SJCRH30 (cell line): Measurements from ENCODE around the gene MCM3AP. TPM values are rescaled to one million over a fixed set of nuclear protein-coding genes. Genes with fewer than 3 reads are reported as not detected.

ENCODE experiments used
- DNase-seq, 2 experiments: peaks; one replicate each; pipeline ENCODE4 v3.0.0-alpha.2; 2015 to 2020
- H3K27ac ChIP-seq: fragments of 250-450 bp; sonication (Bioruptor Pico); 2 replicates; pipeline ENCODE4 v1.5.1; 2020; ENCODE audit warnings: mild to moderate bottlenecking, moderate library complexity
- H3K27me3 ChIP-seq: fragments of 250-450 bp; sonication (Bioruptor Pico); 2 replicates; pipeline ENCODE4 v1.5.1; 2020; ENCODE audit warnings: mild to moderate bottlenecking, moderate library complexity
- H3K36me3 ChIP-seq: fragments of 250-450 bp; sonication (Bioruptor Pico); 2 replicates; pipeline ENCODE4 v1.5.1; 2020; ENCODE audit warnings: mild to moderate bottlenecking, moderate library complexity
- H3K4me1 ChIP-seq: fragments of 250-450 bp; sonication (Bioruptor Pico); 2 replicates; pipeline ENCODE4 v1.5.1; 2020; ENCODE audit warnings: mild to moderate bottlenecking, moderate library complexity
- H3K4me3 ChIP-seq: fragments of 250-450 bp; sonication (Bioruptor Pico); 2 replicates; pipeline ENCODE4 v1.5.1; 2020; ENCODE audit warnings: mild to moderate bottlenecking, moderate library complexity
- H3K9me3 ChIP-seq: fragments of 250-450 bp; sonication (Bioruptor Pico); replicated peaks from 2 replicates; pipeline ENCODE4 v1.5.1; 2020; ENCODE audit warnings: mild to moderate bottlenecking, moderate library complexity
- total RNA-seq: library from RNA; depleted of rRNA; stranded (reverse); fragments of >200 nt; shearing (Covaris generic); gene quantifications from 2 replicates; pipeline ENCODE4 v1.2.3, GENCODE V29; 2014

The MCM3AP gene
- total RNA-seq, 1 experiment from 2014 or later, result 49.2 TPM

DNA sequence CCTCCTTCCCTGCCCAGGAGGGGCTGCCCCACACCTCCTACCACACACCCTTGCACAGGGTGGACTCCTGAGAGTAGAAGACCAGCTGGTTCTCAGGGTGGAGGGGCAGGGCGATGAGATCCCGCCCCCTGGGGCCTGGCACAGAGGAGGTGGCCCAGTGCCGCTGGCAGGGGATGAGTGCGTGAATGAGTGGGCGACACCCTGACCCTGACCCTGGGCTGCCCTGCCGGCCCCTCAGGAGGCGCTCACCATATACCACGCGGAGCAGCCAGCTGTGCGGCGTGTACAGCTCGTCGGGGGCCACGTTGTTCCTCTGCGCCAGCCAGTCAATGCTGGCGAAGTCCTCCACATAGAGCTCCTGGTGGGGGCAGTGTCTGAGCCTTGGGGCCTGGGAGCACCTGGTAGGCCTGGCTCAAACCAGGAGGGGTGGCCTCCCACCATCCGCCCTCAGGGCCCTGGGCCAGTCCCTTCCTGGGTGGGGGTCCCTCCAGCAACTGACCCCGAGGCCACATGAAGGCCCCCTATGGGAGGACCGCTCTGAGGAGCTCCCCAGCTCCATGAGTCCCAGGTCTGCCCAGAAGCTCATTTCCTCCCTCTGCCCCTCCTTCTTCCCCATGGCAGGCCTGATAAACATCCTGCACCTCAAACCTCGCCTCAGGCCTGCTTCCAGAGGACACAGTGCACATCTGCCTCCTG lies 69.8 kb downstream of the MCM3AP start:
- 0 out of 2 replicates have a peak, but pooled peaks cover 5% of the 10 kb centered on the region for H3K36me3 ChIP-seq

DNA sequence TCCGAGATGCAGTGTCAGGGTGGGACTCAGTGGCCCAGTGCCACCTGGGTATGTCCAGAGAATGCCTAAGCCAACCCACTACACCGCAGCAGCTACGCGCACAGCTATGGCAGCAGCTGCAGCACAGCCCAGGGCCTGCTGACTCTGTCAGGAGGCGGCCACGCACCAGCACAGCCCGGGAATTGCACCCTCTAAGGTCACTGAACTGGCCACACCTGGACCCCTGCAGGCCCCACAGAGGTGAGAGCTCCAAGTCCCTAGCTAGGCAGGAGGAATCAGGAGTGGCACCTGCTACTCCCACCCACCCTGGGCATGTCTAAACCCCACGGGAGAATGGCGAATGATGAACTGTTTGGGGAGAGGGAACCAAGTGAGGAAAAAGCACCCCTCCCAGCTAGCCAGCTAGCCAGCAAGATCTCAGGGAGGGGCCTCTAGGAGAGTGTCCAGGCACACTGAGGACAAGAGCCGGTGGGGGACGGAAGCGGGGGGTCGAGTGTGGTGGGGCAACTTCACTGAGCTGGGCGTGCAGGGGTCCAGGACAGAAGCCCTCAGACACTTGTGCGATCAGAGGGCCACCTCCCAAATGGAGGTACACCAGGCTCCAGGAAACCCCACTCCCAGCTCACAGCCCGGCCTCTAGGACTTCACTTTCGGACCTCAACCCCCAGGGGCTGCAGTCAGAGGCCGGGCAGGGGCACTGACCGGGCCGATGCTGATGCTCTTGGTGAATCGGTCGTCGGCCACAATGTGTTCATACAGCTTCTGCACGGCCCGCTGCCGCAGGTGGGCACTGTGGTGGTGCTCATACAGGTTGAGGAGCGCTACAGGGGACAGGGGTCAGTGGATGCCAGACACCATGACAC lies 70.7 kb downstream of the MCM3AP start:
- Histone ChIP-seq H3K27me3 (no peaks in the 10 kb centered on the region), H3K36me3 (0 out of 2 replicates have a peak, but pooled peaks cover 2% of the 10 kb centered on the region), H3K9me3 (no peaks in the 10 kb centered on the region), H3K4me3 (no peak overlapping the region), H3K27ac (no peak overlapping the region), H3K4me1 (no peaks in the 10 kb centered on the region)
- DNase-seq, result no peak

More for the DNA sequence above, 69.8 kb downstream of the MCM3AP start:
- Histone ChIP-seq H3K9me3 (no peaks in the 10 kb centered on the region), H3K27ac (no peak overlapping the region), H3K27me3 (no peaks in the 10 kb centered on the region), H3K4me3 (no peak overlapping the region), H3K4me1 (no peaks in the 10 kb centered on the region)
- DNase-seq, result no peak

DNA sequence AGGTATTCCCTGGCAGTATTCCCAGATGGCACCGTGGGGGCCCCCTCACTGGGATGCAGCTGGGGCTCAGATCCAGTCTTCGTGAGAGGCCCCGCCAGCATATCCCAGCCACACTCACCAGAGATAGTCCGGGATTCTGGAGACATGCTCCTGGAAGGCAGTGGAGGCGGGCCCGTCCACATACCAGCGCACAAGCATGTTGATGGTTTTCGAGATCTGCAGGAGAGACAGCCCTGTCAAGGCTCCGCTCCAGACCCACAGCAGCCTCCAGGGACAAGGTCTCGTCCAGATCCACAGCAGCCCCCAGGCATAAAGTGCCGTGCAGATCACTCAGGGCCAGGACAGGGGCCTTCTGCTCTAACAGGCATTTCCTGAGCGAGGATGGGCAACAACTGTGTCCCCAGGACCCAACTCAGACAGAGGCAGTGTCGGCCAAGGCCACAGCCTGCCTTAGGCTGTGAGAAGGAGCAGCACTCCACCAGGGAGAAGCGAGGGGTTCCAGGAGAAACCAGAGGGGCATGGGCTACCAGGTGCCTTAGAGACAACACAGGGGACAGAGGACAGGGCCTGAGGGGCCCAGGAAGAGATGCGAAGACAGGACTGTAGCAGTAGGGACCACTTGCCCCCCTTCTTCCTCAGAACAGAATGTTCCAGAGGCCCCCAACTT lies 71.7 kb downstream of the MCM3AP start:
- H3K36me3 ChIP-seq, result no peaks in the 10 kb centered on the region
- no peaks in the 10 kb centered on the region for H3K9me3 ChIP-seq
- H3K4me3 ChIP-seq, result no peak overlapping the region
- H3K27ac ChIP-seq, result no peak overlapping the region
- DNase-seq, result no peak
- no peaks in the 10 kb centered on the region for H3K27me3 ChIP-seq
- H3K4me1 ChIP-seq, result peaks cover 1% of the 10 kb centered on the region

DNA sequence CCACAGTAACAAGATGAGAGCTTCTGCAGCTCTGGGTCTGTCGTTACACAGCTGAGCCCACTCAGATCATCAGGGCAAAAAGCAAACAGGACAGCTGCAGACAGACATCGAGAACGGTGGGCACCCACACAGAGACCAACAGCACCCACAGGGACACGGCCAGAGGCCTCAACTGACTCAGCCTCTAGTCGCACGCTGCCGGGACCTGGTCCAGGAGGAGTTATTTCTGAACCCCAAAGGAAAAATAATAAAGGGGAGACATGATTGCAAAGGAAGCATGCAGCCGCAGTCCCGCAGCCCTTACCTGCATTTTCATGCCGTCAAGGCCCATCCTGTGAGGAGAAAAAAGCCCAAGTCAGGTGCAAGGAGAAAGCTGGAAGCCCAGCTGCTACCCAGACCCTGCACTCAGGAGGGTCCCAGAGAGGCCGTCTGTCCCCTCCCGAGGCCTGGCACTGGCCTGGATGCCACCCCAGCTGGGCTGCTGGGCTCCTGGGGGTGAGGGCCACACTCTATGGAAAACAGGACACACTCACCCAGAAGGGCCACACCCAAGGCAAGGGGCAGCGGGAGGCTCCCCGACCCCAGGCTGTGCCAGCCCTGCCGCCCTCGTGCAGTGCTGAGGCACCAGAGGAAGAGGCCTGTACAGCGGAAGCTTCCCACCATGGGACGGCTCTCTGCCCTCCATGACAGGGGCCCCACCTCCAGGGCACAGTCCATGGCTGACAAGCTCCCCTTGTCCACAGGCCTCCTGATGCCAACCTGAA lies 72.5 kb downstream of the MCM3AP start:
- no peak overlapping the region for H3K27ac ChIP-seq
- no peak overlapping the region for H3K4me3 ChIP-seq
- no peak for DNase-seq
- no peaks in the 10 kb centered on the region for H3K36me3 ChIP-seq
- H3K27me3 ChIP-seq, result no peaks in the 10 kb centered on the region
- H3K4me1 ChIP-seq, result peaks cover 10% of the 10 kb centered on the region
- H3K9me3 ChIP-seq, result no peaks in the 10 kb centered on the region

DNA sequence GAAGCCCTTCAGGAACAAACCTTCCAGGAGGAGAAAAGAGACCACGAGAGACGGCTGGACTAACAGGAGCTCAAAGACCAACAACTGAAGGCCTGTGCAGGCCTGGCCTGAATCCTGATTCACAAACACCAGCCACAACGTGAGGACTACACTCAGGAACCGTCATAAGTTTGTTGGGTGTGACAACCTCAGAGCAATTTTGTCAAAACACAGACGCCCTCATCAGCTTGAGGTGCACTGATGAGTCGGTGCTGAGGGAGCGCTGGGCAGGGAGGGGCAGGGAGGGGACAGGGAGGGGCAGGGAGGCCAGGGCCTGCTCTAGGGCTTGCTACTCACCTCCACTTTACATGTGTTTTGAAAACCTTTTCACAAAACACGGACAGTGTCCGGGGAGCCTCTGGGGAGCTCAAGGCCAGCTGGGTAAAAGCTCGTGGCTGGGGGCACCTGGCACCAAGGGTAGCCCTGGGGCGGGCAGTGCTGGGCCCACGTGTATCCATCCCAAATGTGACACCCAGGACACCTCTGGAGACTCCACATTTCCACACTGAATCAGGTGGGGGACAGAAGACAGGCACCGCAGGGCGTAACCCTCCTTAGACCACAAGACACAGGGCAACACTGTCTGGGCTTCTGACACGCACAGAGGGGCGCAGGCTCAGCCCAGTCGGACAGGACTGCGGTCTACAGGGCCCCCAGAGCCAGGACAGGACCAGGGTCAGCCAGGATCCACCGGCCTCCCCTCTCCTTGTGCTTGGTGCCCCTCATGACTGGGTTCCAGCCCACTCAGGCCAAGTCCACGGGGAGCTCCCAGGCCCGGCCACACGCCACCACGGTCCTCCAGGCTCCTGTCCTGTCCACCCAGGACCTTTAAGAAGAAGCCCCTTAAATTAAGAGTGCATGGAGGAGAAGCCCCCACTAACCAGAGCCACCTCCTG lies 73.4 kb downstream of the MCM3AP start:
- H3K27ac ChIP-seq, result no peak overlapping the region
- H3K9me3 ChIP-seq, result no peaks in the 10 kb centered on the region
- no peaks in the 10 kb centered on the region; the same call in 1 of the 2 replicates for H3K36me3 ChIP-seq
- no peak for DNase-seq
- H3K27me3 ChIP-seq, result no peaks in the 10 kb centered on the region
- H3K4me1 ChIP-seq, result peaks cover 18% of the 10 kb centered on the region
- no peak overlapping the region for H3K4me3 ChIP-seq

DNA sequence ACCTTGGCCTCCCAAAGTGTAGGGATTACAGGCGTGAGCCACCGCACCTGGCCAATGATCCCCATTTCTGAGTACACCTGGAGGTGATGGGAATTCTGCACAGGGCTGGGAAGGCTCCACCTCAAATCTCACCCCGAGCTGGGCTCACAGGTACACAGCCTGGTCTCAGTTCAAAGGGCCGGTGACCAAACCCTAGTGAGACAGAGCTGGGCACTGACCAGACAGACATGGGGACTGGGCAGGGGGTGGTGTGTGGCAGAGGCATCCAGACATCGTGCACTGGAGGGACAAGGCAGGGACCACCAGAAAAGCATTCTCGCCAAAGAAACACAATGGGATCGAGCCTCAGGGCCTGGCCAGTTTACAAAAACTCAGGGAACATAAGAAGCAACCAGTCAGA lies 74.0 kb downstream of the MCM3AP start:
- H3K4me1 ChIP-seq, result peaks cover 19% of the 10 kb centered on the region
- H3K36me3 ChIP-seq, result no peaks in the 10 kb centered on the region; the same call in 1 of the 2 replicates
- no peaks in the 10 kb centered on the region for H3K9me3 ChIP-seq
- no peaks in the 10 kb centered on the region for H3K27me3 ChIP-seq
- no peak overlapping the region for H3K27ac ChIP-seq
- no peak overlapping the region for H3K4me3 ChIP-seq
- no peak for DNase-seq

DNA sequence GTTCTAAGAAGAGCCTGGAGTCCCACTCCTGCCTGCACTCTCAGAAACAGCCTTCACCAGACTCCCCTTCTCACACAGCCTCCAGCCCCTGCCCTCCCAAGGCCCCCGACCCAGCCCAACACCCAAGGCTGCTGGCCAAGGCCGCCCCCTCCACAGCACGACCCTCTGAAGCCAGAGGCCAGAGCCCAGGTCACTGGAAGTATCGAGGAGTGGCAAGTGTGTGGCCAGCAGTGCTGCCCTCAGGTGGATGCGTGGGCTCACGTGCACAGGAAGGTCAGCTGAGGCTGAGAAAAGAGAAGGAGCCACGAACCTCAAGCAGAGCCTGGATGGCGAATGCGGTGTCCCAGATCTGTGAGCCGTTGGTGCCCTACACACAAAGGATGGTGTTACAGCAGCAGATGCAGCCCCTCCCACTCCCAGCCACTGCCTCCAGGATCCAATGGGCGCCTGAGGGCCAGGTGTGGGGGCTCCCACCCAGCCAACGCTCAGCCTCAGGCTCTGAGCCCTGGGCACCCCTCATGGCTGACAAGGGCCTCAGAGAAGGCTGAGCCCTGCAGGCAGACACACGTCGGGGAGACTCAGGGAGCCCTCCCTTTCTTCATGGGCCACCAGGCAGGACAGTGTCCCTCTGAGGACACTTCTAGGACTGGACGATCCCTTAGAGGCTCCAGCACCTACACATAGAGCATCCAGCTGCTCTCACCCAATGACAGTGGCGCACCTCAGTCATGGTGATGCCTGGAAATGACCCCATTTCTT lies 74.9 kb downstream of the MCM3AP start:
- no peak overlapping the region for H3K27ac ChIP-seq
- no peaks in the 10 kb centered on the region; the same call in 1 of the 2 replicates for H3K36me3 ChIP-seq
- DNase-seq, result no peak
- peaks cover 19% of the 10 kb centered on the region for H3K4me1 ChIP-seq
- H3K9me3 ChIP-seq, result no peaks in the 10 kb centered on the region
- no peak overlapping the region for H3K4me3 ChIP-seq
- H3K27me3 ChIP-seq, result no peaks in the 10 kb centered on the region

DNA sequence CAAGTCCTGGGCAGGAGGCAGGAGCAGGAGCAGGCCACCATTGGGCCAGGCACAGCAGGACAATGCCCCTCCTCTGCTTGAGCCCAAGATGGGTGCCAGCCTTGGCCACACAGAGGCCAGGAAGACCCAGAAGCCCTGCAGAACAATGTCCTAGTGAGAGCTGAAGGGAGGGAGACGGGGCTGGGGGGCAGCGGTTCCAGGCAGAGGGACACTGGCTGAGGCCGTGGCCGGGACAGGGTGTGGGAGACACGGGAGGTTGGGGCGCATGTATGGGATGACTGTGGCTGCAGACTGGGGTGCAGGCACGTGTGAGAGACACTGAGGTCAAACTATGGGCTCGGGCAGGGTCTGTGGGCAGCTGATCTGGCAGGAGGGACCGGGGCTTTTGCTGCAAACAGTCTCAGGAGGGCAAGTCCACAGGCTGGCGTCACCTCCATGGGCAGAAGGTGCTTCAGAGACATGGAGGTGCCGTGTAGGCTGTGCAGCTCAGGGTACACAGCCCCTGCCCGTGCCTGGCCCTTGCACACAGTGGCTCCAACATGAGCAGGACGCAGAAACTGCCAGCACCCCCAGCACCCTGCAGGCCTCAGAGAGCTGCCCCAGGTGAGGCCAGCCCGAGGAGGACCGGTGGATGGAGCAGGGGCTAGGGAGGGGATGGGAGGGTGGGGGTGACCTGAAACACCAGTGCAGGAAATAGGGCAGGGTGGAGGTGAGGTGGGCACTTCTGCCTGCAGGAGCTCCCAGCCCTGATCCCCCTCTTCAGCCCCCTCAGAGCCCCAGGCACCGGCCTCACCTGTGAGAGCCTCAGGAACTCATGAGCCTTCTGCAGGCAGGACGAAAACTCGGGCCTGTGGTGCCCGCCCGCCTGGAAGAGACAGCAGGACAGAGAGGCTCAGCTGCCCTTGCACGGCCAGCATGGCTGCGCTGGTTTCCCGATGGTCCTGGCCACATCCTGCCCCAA lies 76.4 kb downstream of the MCM3AP start:
- Histone ChIP-seq H3K36me3 (peaks cover 3% of the 10 kb centered on the region; the same call in 1 of the 2 replicates), H3K27ac (peak overlapping the region; percentile 80), H3K4me1 (peaks cover 19% of the 10 kb centered on the region), H3K4me3 (no peak overlapping the region), H3K9me3 (no peaks in the 10 kb centered on the region), H3K27me3 (no peaks in the 10 kb centered on the region)
- DNase-seq, result no peak

DNA sequence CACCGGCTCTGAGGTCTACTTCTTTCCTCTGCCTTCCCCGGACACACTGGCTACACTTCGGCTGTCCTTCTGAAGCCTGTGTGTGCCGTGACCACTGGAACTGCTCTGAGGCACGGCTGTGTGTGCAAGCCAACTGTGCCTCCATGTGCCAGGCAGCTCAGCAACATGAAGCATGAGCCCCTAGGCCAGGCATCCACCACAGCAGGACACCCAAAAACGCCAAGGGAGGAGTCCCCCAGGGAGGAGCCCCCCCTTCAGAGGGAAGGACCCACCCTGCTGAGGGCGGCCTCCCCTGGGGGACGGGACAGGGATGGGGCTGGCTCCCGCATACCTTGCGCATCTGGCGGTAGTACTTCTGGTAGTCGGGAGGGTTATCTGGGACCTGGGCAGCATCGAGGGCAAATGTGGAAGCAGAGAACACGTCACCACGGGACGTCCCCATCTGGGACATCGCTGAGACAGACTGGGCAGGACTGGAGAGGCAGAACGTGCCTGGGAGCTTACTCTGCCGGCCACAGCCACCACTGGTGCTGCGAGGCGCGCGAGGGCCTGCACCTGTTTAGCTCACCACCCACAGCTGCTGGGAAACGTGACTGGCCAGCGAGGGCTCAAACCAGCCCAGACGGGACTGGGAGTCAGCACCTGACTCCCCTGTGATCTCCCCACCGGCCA lies 77.4 kb downstream of the MCM3AP start:
- H3K27me3 ChIP-seq, result no peaks in the 10 kb centered on the region
- no peak overlapping the region for H3K4me3 ChIP-seq
- no peaks in the 10 kb centered on the region for H3K9me3 ChIP-seq
- peak overlapping the region; percentile 80 for H3K27ac ChIP-seq
- DNase-seq, result peak; percentile 61 to 70
- H3K4me1 ChIP-seq, result peaks cover 19% of the 10 kb centered on the region
- peaks cover 3% of the 10 kb centered on the region; the same call in 1 of the 2 replicates for H3K36me3 ChIP-seq

DNA sequence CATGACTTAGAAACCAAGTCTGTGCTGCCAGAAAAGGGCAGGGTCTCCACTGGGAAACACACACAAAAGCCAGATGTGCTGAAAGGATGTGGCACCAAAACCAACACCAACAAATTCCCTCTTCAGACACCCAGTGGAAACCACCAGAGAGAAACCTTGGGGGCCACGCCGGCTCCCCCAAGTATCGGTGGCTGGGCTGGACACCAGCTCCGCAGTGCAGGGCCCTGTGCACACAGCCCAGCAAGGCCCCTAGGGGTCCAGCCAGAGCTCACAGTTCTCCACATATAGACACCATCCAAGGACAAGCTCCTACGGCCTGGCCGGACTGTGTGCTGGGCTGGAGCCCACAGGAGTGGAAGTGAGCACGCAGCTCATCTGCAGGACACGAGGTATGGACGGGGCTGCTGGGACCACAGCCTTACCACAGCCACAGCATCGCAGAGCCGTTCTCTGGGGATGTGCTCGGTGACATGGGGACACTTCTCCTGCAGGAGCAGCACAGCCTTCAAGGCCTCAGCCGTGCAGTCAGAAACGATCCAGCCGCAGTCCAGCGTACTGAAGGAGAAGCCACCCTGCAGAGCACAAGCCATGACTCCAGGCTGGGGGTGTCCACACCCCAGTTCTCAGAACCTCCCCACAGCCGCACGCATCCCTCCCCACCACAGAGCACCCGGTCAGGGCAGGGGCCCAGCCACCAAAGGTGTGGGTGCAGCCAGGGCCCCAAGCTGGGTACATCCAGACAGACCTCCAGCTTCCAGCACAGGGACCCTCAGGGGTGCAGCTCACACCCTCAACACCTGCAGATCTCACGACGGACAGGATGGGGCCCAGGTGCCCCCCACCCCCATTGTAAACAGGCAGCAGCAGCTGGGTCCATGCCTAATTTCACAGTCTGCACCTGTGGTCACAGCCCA lies 78.1 kb downstream of the MCM3AP start:
- peak in 1 of 2 experiments; percentile 38 for DNase-seq
- peak overlapping the region; percentile 80 for H3K27ac ChIP-seq
- H3K27me3 ChIP-seq, result no peaks in the 10 kb centered on the region
- H3K4me3 ChIP-seq, result no peak overlapping the region
- H3K9me3 ChIP-seq, result no peaks in the 10 kb centered on the region
- H3K36me3 ChIP-seq, result peaks cover 5% of the 10 kb centered on the region
- H3K4me1 ChIP-seq, result peaks cover 19% of the 10 kb centered on the region
